ENCODE measurements around the gene KLC4. TPM values are rescaled to one million over a fixed set of nuclear protein-coding genes. Genes with fewer than 3 reads are reported as not detected.
A peak's percentile ranks its signal among the peaks of the same experiment; 100 is the strongest.

Gene KLC4
- total and polyA plus RNA-seq, 12 donors: 17.9 to 43.7 (median 28.3) TPM

- H3K4me1 ChIP-seq: no peaks in the 10 kb centered on the region
- no peaks in the 10 kb centered on the region for H3K36me3 ChIP-seq
- H3K9me3 ChIP-seq: no peaks in the 10 kb centered on the region
- DNase-seq: no peak
- 71 to 86% methylated on average over 2 of the region's 2 CpGs for WGBS, 2 donors
- no peaks in the 10 kb centered on the region for H3K27me3 ChIP-seq
- H3K27ac ChIP-seq: no peak overlapping the region
- TF ChIP-seq, protein P1, sequence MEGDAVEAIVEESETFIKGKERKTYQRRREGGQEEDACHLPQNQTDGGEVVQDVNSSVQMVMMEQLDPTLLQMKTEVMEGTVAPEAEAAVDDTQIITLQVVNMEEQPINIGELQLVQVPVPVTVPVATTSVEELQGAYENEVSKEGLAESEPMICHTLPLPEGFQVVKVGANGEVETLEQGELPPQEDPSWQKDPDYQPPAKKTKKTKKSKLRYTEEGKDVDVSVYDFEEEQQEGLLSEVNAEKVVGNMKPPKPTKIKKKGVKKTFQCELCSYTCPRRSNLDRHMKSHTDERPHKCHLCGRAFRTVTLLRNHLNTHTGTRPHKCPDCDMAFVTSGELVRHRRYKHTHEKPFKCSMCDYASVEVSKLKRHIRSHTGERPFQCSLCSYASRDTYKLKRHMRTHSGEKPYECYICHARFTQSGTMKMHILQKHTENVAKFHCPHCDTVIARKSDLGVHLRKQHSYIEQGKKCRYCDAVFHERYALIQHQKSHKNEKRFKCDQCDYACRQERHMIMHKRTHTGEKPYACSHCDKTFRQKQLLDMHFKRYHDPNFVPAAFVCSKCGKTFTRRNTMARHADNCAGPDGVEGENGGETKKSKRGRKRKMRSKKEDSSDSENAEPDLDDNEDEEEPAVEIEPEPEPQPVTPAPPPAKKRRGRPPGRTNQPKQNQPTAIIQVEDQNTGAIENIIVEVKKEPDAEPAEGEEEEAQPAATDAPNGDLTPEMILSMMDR (IDR thresholded peaks at IDR 0.05): no peak
- H3K4me3 ChIP-seq: no peak overlapping the region
- intact Hi-C loops (cut with DNase I): no loop called here
- no peak for ATAC-seq
Measured at GRCh38 chr6:43103253-43103876, 43.9 kb downstream of the KLC4 start.

- WGBS, 2 donors: 81 to 86% methylated on average over 9 of the region's 9 CpGs
- TF ChIP-seq, protein P1 (IDR thresholded peaks at IDR 0.05): no peak
- Histone ChIP-seq H3K36me3 (no peaks in the 10 kb centered on the region), H3K27ac (no peak overlapping the region), H3K4me1 (no peaks in the 10 kb centered on the region), H3K27me3 (no peaks in the 10 kb centered on the region), H3K4me3 (no peak overlapping the region), H3K9me3 (no peaks in the 10 kb centered on the region)
- ATAC-seq: no peak
- no peak for DNase-seq
- intact Hi-C loops (cut with DNase I): no loop called here
Measured at GRCh38 chr6:43105538-43106222, 46.2 kb downstream of the KLC4 start.

GRCh38 chr6:43107344-43108062, 48.1 kb downstream of the KLC4 start:
- ATAC-seq: no peak
- Histone ChIP-seq H3K4me1 (no peaks in the 10 kb centered on the region), H3K27me3 (no peaks in the 10 kb centered on the region), H3K4me3 (no peak overlapping the region), H3K36me3 (no peaks in the 10 kb centered on the region), H3K27ac (no peak overlapping the region), H3K9me3 (no peaks in the 10 kb centered on the region)
- 93 to 96% methylated on average over 12 of the region's 12 CpGs for WGBS, 2 donors
- TF ChIP-seq, protein P1 (IDR thresholded peaks at IDR 0.05): no peak
- DNase-seq: no peak
- intact Hi-C loops (cut with DNase I): no loop called here

DNA sequence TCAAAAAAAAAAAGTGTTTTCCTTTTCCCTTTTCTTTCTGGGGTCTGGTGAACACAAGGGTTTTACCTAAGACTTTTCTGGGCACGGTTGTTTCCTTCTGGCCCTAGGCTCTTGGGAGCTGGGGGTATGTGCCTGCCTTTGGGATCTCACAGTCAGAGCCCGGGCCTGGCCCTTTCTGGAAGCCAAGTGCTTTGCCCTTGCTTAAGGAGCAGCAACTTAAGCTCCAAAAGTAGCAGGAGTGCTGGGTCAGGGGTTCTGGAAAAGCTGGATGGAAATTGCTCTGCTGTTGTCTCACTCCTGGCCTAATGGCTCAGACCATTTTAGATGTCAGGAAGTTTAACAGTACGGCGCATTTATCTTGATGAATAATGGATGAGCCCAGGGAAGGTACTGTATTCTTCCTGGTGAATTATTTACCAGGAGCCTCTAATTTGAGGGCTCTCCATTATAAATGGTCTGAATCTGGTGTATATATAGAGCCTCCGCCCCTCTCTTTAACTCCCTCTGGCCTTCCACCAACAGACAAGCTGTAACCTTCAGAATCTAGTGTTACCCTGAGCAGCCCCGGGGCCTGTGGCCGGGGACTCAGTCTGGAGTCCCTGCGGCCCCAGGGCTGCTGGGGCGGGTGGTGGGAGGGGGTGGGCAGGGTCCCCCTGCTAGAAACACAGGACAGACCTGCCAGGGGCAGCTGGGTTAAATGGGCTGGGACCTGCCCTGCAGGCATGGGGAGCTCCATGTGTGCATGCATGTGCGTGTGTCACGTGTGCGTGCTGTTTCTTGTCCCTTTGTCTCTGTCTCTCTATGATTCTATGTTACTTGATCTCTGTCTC, 54.2 kb downstream of the KLC4 start:
- ATAC-seq: peak in 2 of 8 donors; percentile 15 to 28
- Histone ChIP-seq H3K4me1 (peaks cover 0 to 18% (median 7%) of the 10 kb centered on the region in 9 donors), H3K4me3 (no peak overlapping the region), H3K27ac (peak overlapping the region in 3 of 10 donors; percentile 1 to 9 (median 4)), H3K36me3 (no peaks in the 10 kb centered on the region), H3K9me3 (no peaks in the 10 kb centered on the region), H3K27me3 (no peaks in the 10 kb centered on the region)
- 61 to 75% methylated on average over 12 of the region's 12 CpGs for WGBS, 2 donors
- intact Hi-C loops (cut with DNase I): no loop called here
- no peak for DNase-seq
- TF ChIP-seq, protein P1 (IDR thresholded peaks at IDR 0.05): no peak

All from heart right ventricle (tissue), 16 donors.